Upper lobe of left lung (tissue), 4 donors: ENCODE results near the gene EML2.

Experiments used
- EP300 ChIP-seq, 4 donors: sonication (generic); formaldehyde crosslinking; IDR thresholded peaks; one replicate each; pipeline ENCODE4 v1.5.1; 2017; ENCODE audit warnings: antibody characterized with exemption in 4 of 4, control low read depth in 2 of 4
- POLR2A ChIP-seq, 4 donors: fragments of 450-650 bp; IDR thresholded peaks; one replicate each; pipeline ENCODE4 v1.5.1; 2016 to 2017; ENCODE audit warnings: antibody characterized with exemption in 4 of 4, mild to moderate bottlenecking in 2 of 4
- POLR2AphosphoS5 ChIP-seq, 2 donors: sonication (generic); formaldehyde crosslinking; IDR thresholded peaks; one replicate each; pipeline ENCODE4 v1.5.1; 2017; ENCODE audit warnings: antibody characterized with exemption in 2 of 2
- TF ChIP-seq, protein P1 (sequence below), 6 experiments: fragments of 450-650 bp in 4 of 6; fragments of 200-600 bp in 2 of 6; sonication (generic) in 2 of 6; IDR thresholded peaks; one replicate each; pipeline ENCODE4 v1.5.1; 2016 to 2019; ENCODE audit warnings: antibody characterized with exemption in 6 of 6

DNA sequence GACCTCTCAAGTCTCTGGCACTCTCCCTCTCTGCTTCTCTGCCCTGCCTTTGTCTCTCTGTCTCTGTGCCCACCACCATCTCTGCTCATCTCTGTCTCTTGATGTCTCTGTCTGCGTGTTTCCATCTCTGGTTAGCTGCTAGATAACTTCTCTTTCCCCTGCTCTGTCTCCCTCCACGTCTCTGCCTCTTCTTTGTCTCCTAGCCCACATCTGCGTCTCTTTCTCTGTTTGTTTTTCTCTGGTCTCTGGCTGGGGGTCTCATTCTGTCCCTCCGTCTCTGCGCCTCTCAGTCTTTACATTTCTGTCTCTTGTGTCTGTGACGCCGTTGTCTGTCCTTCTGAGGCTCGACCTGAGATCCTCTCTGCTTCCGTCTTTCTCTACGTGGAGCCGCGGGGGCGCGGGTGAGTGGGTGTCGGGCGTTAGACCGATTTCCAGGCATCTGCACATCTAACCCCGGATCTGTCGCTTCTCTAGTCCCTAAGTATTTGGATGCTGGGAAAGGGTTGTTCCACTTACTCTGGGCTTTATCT, 29.2 kb upstream of the EML2 start:
- TF ChIP-seq, protein P1, sequence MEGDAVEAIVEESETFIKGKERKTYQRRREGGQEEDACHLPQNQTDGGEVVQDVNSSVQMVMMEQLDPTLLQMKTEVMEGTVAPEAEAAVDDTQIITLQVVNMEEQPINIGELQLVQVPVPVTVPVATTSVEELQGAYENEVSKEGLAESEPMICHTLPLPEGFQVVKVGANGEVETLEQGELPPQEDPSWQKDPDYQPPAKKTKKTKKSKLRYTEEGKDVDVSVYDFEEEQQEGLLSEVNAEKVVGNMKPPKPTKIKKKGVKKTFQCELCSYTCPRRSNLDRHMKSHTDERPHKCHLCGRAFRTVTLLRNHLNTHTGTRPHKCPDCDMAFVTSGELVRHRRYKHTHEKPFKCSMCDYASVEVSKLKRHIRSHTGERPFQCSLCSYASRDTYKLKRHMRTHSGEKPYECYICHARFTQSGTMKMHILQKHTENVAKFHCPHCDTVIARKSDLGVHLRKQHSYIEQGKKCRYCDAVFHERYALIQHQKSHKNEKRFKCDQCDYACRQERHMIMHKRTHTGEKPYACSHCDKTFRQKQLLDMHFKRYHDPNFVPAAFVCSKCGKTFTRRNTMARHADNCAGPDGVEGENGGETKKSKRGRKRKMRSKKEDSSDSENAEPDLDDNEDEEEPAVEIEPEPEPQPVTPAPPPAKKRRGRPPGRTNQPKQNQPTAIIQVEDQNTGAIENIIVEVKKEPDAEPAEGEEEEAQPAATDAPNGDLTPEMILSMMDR (IDR thresholded peaks at IDR 0.05): no peak
- TF ChIP-seq POLR2A (IDR thresholded peaks at IDR 0.05) (no peak), POLR2AphosphoS5 (IDR thresholded peaks at IDR 0.05) (no peak), EP300 (IDR thresholded peaks at IDR 0.05) (no peak)
